M059J (cell line): ENCODE data around the gene BSCL2. TPM values are rescaled to one million over a fixed set of nuclear protein-coding genes. Genes with fewer than 3 reads are reported as not detected.
"Not testable (repeated sequence)": the region's sequence is repeated elsewhere in the genome, so short reads cannot be mapped to it uniquely, and the experiment has no call there.

Source experiments
- DNase-seq: peaks from one replicate; pipeline ENCODE4 v3.0.0-alpha.2; 2012; ENCODE audit warnings: low read depth
- total RNA-seq: library from RNA; depleted of rRNA; stranded (reverse); fragments of >200 nt; shearing (Covaris generic); gene quantifications from 2 replicates; pipeline ENCODE4 v1.2.3, GENCODE V29; 2014; rRNA removed

BSCL2 gene
- total RNA-seq, result 165 and 183 TPM in 2 replicates

DNA sequence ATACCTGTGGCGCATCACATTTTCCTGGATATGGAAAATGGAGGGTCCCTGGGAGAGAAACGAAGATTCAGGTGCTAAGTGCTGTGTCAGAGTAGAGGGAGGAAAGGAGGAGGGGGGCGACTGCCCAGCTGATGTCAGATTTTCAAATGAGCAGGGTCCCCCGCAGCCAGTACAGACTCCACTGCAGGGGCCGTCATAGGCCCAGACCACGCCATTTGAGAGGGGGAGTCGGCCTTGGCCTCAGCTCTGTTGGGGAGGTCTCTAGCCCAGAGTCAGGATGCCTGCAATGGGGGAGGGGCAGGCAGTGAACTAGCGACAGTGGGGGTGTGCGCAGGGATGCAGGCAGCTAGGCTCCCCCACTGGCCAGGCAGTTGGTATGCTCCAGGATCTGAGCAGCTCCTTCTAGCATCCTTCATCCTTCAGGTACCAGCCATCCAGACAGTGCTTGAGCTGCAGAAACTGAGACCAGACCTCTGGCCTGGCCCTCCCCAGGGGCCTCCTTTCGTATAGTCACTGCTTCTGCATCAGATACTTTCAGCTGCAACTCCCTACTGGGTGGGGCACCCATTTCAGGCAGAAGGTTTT lies at the start of gene BSCL2, which contains the start of gene GNG3:
Gene BSCL2, minus strand, starts transcription at position 148 of the 585 bp plus-strand sequence. CDS start 229 bp downstream, outside the sequence.
Gene GNG3, plus strand, starts transcription at position 400 of the 585 bp plus-strand sequence. CDS start 620 bp downstream, outside the sequence.
- no peak for DNase-seq

- DNase-seq, result no peak
Observed at GRCh38 chr11:62755086-62755615, 47.9 kb upstream of the BSCL2 start.

GRCh38 chr11:62753736-62754603 lies 46.7 kb upstream of the BSCL2 start, which contains the start of gene ZBTB3:
Gene ZBTB3, minus strand, starts transcription at chr11:62754160. Its CDS starts 496 bp downstream, at chr11:62753664.
- DNase-seq, result peak; percentile 100

GRCh38 chr11:62752994-62753735 lies 45.9 kb upstream of the BSCL2 start:
- no peak for DNase-seq

- DNase-seq, result no peak
Observed at GRCh38 chr11:62752177-62752785, 45.1 kb upstream of the BSCL2 start.

GRCh38 chr11:62749931-62750330 lies 42.7 kb upstream of the BSCL2 start:
- not testable (repeated sequence) for DNase-seq

DNA sequence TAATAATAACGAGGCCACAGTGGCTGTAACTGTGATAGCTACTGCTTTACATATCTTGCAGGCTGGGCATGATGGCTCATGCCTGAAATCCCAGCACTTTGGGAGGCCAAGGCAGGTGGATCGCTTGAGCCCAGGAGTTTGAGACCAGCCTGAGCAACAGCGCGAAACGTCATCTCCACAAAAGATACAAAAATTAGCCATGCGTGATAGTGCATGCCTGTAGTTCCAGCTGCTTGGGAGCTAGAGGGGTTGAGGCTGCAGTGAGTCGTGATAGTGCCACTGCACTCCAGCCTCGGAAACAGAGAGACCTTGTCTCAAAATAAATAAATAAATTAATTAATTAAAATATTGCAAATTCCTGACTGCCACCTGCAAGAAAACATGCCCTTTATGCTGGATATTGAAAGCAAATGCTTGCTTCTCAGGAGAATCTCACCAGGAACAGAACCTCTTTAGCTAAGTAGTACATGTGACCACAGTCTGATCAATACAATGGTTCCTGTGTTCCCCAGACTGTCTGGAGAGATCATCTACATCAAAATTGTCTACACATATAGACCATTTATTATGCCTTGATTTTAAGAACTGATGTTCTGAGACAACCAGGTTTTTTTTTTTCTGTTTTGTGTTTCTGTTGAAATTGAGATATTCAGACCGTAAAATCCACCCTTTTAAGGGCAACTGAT lies 40.4 kb upstream of the BSCL2 start:
- DNase-seq, result no peak

GRCh38 chr11:62737196-62737595 lies 30.0 kb upstream of the BSCL2 start:
- no peak for DNase-seq

GRCh38 chr11:62732830-62733229 lies 25.6 kb upstream of the BSCL2 start:
- peak; percentile 43 for DNase-seq

DNA sequence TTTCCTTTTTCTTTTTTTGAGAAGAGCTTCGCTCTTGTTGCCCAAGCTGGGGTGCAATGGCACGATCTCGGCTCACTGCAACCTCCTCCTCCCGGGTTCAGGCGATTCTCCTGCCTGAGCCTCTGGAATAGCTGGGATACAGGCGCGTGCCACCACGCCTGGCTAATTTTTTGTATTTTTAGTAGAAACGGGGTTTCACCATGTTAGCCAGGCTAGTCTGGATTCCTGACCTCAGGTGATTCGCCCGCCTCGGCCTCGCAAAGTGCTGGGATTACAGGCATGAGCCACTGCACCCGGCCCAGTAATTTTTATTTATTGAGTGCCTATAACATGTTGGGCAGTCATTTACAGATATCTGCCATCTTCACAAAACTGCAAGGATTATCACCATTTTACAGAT lies 22.9 kb upstream of the BSCL2 start:
- not testable (repeated sequence) for DNase-seq

DNA sequence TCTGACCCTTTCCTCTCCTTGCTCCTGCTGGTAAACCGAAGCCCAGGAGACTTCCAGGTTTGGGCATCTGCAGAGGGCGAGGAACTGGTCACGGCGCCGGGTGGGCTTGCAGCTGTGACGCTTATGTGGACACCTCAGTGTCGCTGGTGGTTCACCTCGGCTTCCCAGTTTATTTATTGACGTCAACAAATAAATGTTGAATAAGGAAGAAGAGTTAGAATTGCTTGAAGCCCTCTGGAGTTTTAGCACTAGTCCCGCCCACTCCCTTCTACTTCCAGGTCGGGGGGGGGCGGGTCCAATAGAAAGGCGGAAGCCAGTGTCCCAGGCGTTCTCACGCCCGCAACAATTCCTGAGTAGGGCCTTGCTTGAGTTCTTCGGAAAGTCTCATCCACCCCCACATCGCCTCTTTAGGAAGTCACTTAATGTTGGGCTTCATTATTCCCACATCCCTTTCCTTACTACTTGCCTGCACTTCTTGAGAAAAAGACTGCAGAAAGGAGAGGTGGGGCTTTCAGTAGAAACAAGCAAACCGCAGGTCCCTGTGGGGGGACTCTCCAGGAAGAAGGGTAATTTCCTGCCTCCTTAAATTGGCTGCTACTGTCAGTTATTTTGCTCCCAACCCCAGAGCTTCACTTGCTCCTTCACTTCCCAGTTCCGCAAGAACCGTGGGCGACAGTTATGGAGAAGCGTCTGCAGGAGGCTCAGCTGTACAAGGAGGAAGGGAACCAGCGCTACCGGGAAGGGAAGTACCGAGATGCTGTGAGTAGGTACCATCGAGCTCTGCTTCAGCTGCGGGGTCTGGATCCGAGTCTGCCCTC lies 21.2 kb upstream of the BSCL2 start, which contains the start of gene TTC9C:
Gene TTC9C, plus strand, starts transcription at position 316 of the 818 bp plus-strand sequence. Its CDS starts 363 bp downstream, at position 679.
- DNase-seq, result peak; percentile 93

- DNase-seq, result peak; percentile 98
Observed at GRCh38 chr11:62727872-62728170, 20.6 kb upstream of the BSCL2 start.

DNA sequence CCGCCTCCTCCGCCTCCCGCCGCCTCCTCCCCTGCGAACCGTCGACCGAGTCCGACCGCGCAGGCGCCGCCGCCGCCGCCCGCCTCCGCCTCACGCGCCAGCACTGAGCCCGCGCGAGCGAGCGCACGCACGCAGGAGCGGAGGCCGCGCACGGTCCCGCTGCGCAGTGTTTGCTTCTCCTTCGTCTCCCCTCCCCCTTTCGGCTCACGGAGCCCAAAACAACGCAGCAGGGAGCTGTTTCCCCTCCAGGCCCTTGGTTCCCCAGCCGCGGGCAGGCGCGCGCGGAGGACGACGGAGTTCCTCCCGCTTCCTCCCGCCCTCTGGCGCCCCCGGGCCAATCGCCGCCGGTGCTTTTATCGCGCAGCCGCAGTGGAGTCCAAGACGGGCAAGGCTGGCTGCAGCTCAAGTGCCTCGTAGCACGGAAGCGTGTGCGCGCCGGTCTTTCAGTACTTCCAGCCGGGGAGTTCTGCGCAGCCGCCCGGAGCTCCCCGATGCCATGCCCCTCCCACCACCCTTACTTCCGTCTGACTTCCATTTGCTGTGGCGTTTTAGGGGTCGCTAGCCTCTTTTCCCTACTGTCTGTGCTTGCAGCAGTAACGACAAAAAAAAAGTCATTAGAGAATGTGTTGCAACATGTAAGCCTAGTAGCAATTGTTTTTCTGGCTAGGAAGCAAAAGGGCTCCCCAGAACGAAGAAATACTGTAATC lies 20.1 kb upstream of the BSCL2 start, which contains the start of gene HNRNPUL2:
Gene HNRNPUL2, minus strand, starts transcription at position 293 of the 707 bp plus-strand sequence. CDS start 301 bp downstream, outside the sequence.
- DNase-seq, result peak; percentile 98

- no peak for DNase-seq
Observed at GRCh38 chr11:62726915-62727164, 19.6 kb upstream of the BSCL2 start.

- DNase-seq, result no peak
Observed at GRCh38 chr11:62726156-62726914, 19.1 kb upstream of the BSCL2 start.

GRCh38 chr11:62725646-62726045 lies 18.4 kb upstream of the BSCL2 start:
- peak; percentile 53 for DNase-seq

DNA sequence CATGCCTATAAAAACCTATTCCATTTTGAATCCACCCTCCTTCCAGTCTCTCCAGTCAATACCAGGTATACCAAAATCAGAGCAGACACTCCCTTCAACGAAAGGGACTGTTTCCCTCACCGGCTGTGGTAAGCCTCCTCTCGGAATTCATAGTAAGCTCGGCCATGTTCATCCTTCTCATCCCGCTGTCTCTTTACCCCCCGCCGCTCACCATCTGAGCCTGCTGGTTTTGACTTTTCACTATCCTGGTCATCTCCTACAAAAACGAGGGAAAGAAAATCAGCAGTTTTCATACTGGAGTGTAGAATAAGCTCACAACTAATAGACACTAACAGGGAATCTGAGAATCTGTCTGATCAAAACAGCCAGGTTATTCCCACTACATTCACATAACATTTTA lies 16.9 kb upstream of the BSCL2 start:
- DNase-seq, result no peak

DNA sequence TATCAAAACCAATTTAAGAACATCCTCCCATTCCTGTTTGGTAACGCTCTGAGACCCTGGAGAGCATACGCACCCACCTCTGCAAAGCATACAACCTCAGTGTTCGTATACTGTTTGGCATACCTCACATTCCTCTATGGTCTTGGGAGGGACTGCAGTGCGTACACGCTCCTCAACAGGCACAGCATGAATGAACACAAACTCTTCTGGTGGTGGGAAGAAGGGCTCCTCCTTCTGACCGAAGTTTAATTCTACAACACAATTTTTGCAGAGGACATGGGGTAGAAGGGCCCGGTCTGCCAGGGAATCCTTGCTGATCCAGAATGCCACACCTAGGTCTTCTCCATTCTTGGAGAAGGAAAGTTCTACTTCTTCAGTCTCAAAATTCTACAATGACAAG lies 14.8 kb upstream of the BSCL2 start:
- DNase-seq, result no peak
